Muscle of leg (tissue), 11 donors: ENCODE results near the gene IDH2. TPM values are rescaled to one million over a fixed set of nuclear protein-coding genes. Genes with fewer than 3 reads are reported as not detected.
A peak's percentile ranks its signal among the peaks of the same experiment; 100 is the strongest.

ENCODE experiments used
- DNase-seq: peaks from one replicate; pipeline ENCODE4 v3.0.0; 2013
- H3K27ac ChIP-seq: one replicate; pipeline ENCODE4 v1.5.1; 2013; ENCODE audit warnings: mild to moderate bottlenecking, low read length, control low read depth
- H3K27me3 ChIP-seq: one replicate; pipeline ENCODE4 v1.6.1; 2013; ENCODE audit warnings: low read length; ENCODE audit not compliant: control insufficient read depth, insufficient read depth
- H3K36me3 ChIP-seq: one replicate; pipeline ENCODE4 v1.6.1; 2013; ENCODE audit warnings: low read length; ENCODE audit not compliant: control insufficient read depth, insufficient read depth
- H3K4me1 ChIP-seq: one replicate; pipeline ENCODE4 v1.6.1; 2013; ENCODE audit warnings: low read length; ENCODE audit not compliant: control insufficient read depth, insufficient read depth
- H3K4me3 ChIP-seq: one replicate; pipeline ENCODE4 v1.5.1; 2013; ENCODE audit warnings: low read length, control low read depth
- H3K9me3 ChIP-seq: replicated peaks from 2 replicates; pipeline ENCODE4 v1.6.1; 2013; ENCODE audit warnings: low read depth, low read length; ENCODE audit not compliant: control insufficient read depth
- WGBS: methylation state at CpG from one replicate; pipeline ENCODE4 v1.1.5; 2013; ENCODE audit warnings: missing lambda C conversion rate; ENCODE audit not compliant: insufficient coverage; 5-methylcytosine and 5-hydroxymethylcytosine counted together
- polyA plus RNA-seq, 8 donors: library from polyadenylated mRNA; unstranded; fragments of 120-200 nt; gene quantifications; one replicate each; pipeline versions ENCODE4 v1.2.1 to v1.2.3, GENCODE V29; 2013; ENCODE audit warnings: inconsistent platforms in 1 of 8, low replicate concordance in 1 of 8; ENCODE audit not compliant: insufficient read length in 8 of 8, insufficient read depth in 1 of 8
- total RNA-seq: library from RNA; stranded (reverse); fragments of 120-200 nt; gene quantifications from one replicate; pipeline ENCODE4 v1.2.4, GENCODE V29; 2013

The IDH2 gene
- total and polyA plus RNA-seq, 9 donors = 215 to 286 (median 259) TPM

- Histone ChIP-seq H3K4me3 (no peak overlapping the region), H3K36me3 (no peaks in the 10 kb centered on the region), H3K4me1 (peaks cover 51% of the 10 kb centered on the region), H3K9me3 (no peaks in the 10 kb centered on the region), H3K27ac (peak overlapping the region; percentile 75), H3K27me3 (no peaks in the 10 kb centered on the region)
- DNase-seq = peak; percentile 89
- 41% methylated on average over 7 of the region's 21 CpGs for WGBS
These were observed 42.9 kb downstream of the IDH2 start for GRCh38 chr15:90059208-90059985.

GRCh38 chr15:90058775-90059174 lies 43.5 kb downstream of the IDH2 start:
- H3K4me1 ChIP-seq = peaks cover 46% of the 10 kb centered on the region

GRCh38 chr15:90058308-90058707 lies 44.0 kb downstream of the IDH2 start:
- 79% methylated on average over 2 of the region's 4 CpGs for WGBS
- no peak overlapping the region for H3K4me3 ChIP-seq
- H3K36me3 ChIP-seq = no peaks in the 10 kb centered on the region
- peaks cover 42% of the 10 kb centered on the region for H3K4me1 ChIP-seq
- no peaks in the 10 kb centered on the region for H3K9me3 ChIP-seq
- no peaks in the 10 kb centered on the region for H3K27me3 ChIP-seq
- peak overlapping the region; percentile 29 for H3K27ac ChIP-seq
- DNase-seq = no peak

More at GRCh38 chr15:90058775-90059174, 43.5 kb downstream of the IDH2 start:
- Histone ChIP-seq H3K4me3 (no peak overlapping the region), H3K27ac (peak overlapping the region; percentile 13), H3K27me3 (no peaks in the 10 kb centered on the region), H3K36me3 (no peaks in the 10 kb centered on the region), H3K9me3 (no peaks in the 10 kb centered on the region)
- DNase-seq = no peak
- WGBS = 100% methylated on average over 4 of the region's 5 CpGs

- H3K4me3 ChIP-seq = no peak overlapping the region
- no peak overlapping the region for H3K27ac ChIP-seq
- no peak for DNase-seq
- no peaks in the 10 kb centered on the region for H3K27me3 ChIP-seq
- no peaks in the 10 kb centered on the region for H3K9me3 ChIP-seq
- peaks cover 24% of the 10 kb centered on the region for H3K4me1 ChIP-seq
- H3K36me3 ChIP-seq = no peaks in the 10 kb centered on the region
- 86% methylated on average over 7 of the region's 7 CpGs for WGBS
These were observed 45.7 kb downstream of the IDH2 start for GRCh38 chr15:90056529-90056928.

GRCh38 chr15:90055182-90055581 lies 47.1 kb downstream of the IDH2 start:
- H3K27ac ChIP-seq = no peak overlapping the region
- no peak for DNase-seq
- H3K4me1 ChIP-seq = peaks cover 18% of the 10 kb centered on the region

GRCh38 chr15:90054618-90055097 lies 47.6 kb downstream of the IDH2 start:
- DNase-seq = no peak
- Histone ChIP-seq H3K36me3 (no peaks in the 10 kb centered on the region), H3K4me1 (peaks cover 18% of the 10 kb centered on the region), H3K27ac (no peak overlapping the region), H3K4me3 (no peak overlapping the region), H3K27me3 (no peaks in the 10 kb centered on the region), H3K9me3 (no peaks in the 10 kb centered on the region)
- 13% methylated on average over 3 of the region's 7 CpGs for WGBS

More at GRCh38 chr15:90055182-90055581, 47.1 kb downstream of the IDH2 start:
- no peaks in the 10 kb centered on the region for H3K9me3 ChIP-seq
- WGBS = 82% methylated on average over 7 of the region's 7 CpGs
- H3K36me3 ChIP-seq = no peaks in the 10 kb centered on the region
- H3K4me3 ChIP-seq = no peak overlapping the region
- no peaks in the 10 kb centered on the region for H3K27me3 ChIP-seq

- H3K27me3 ChIP-seq = no peaks in the 10 kb centered on the region
- H3K27ac ChIP-seq = no peak overlapping the region
- no peaks in the 10 kb centered on the region for H3K9me3 ChIP-seq
- H3K4me1 ChIP-seq = peaks cover 16% of the 10 kb centered on the region
- no peak for DNase-seq
- no peaks in the 10 kb centered on the region for H3K36me3 ChIP-seq
- 81% methylated on average over 9 of the region's 14 CpGs for WGBS
- H3K4me3 ChIP-seq = no peak overlapping the region
These were observed 48.4 kb downstream of the IDH2 start for GRCh38 chr15:90053685-90054466.

GRCh38 chr15:90051874-90052273 lies 50.4 kb downstream of the IDH2 start:
- DNase-seq = no peak
- WGBS = 51% methylated on average over 5 of the region's 5 CpGs

GRCh38 chr15:90049666-90050604 lies 52.3 kb downstream of the IDH2 start:
- whole genome bisulfite sequencing = 91% methylated on average over 6 of the region's 22 CpGs
- Histone ChIP-seq H3K27ac (no peak overlapping the region), H3K9me3 (no peaks in the 10 kb centered on the region), H3K4me1 (peaks cover 30% of the 10 kb centered on the region), H3K36me3 (no peaks in the 10 kb centered on the region), H3K4me3 (no peak overlapping the region), H3K27me3 (no peaks in the 10 kb centered on the region)
- DNase-seq = peak; percentile 44

More at GRCh38 chr15:90051874-90052273, 50.4 kb downstream of the IDH2 start:
- Histone ChIP-seq H3K4me1 (peaks cover 26% of the 10 kb centered on the region), H3K27me3 (no peaks in the 10 kb centered on the region), H3K27ac (no peak overlapping the region), H3K4me3 (no peak overlapping the region), H3K36me3 (no peaks in the 10 kb centered on the region), H3K9me3 (no peaks in the 10 kb centered on the region)
